Subcutaneous adipose tissue (tissue), 4 donors: ENCODE measurements around the gene PDE6A. TPM values are rescaled to one million over a fixed set of nuclear protein-coding genes. Genes with fewer than 3 reads are reported as not detected.

ENCODE experiments used
- total RNA-seq, 4 donors: library from RNA; depleted of rRNA; stranded (reverse); fragments of >200 nt; gene quantifications; one replicate each; pipeline ENCODE4 v1.1.0, GENCODE V29; 2016
- TF ChIP-seq, protein P1 (sequence below): fragments of 450-650 bp; IDR thresholded peaks from one replicate; pipeline ENCODE4 v1.5.1; 2016; ENCODE audit warnings: low read depth, mild to moderate bottlenecking, control low read depth, antibody characterized with exemption, moderate library complexity

The PDE6A gene
- total RNA-seq, 4 donors from 2014 or later: not detected

DNA sequence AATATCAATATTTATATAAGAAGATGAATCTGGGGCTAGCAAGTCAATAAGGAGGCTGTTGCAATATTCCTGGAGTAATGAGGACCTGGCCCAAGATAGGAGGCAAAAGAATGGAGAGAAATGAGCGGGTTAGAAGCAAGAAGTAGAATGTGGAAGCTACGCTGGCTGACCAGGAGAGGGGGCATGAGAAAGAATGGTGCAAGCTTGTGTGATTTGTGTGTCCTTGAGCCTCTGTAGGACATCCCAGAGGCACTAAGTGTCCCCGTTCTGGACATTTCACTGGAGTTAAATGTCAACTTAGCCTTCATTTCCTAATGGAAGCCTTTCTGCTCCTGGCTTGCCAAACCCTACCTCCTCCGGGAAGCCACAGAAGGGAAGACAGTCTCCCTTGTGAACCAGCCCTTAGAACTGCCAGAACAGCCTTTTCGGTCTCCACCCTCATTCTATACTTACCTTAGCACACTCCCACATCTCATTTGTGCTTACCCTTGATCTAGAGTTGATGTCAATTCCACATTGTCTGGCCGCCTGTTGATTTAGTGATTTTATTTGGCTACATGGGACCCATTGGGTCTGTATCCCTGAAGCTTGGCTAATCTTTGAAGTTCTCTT, 6.7 kb upstream of the PDE6A start:
- TF ChIP-seq, protein P1, sequence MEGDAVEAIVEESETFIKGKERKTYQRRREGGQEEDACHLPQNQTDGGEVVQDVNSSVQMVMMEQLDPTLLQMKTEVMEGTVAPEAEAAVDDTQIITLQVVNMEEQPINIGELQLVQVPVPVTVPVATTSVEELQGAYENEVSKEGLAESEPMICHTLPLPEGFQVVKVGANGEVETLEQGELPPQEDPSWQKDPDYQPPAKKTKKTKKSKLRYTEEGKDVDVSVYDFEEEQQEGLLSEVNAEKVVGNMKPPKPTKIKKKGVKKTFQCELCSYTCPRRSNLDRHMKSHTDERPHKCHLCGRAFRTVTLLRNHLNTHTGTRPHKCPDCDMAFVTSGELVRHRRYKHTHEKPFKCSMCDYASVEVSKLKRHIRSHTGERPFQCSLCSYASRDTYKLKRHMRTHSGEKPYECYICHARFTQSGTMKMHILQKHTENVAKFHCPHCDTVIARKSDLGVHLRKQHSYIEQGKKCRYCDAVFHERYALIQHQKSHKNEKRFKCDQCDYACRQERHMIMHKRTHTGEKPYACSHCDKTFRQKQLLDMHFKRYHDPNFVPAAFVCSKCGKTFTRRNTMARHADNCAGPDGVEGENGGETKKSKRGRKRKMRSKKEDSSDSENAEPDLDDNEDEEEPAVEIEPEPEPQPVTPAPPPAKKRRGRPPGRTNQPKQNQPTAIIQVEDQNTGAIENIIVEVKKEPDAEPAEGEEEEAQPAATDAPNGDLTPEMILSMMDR: no peak

DNA sequence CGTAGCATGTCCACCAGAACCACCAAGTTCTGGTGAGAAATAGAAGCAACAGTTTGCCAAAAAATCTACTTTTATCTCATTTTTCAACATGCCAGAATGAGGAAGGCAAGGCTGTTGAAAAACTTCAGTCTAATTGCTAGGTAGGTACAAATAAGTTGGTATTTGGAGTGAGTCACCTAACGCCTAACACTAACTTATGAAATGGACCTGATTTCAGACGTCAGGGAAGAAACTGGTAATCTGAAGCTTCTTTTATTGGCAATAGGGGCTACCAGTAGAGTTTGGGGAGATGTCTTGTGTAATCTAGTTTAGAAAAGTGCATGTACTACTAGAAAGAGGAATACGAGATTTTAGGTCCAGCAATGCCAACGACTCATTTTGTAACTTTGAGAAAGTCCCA, 4.4 kb upstream of the PDE6A start:
- TF ChIP-seq, protein P1: no peak

DNA sequence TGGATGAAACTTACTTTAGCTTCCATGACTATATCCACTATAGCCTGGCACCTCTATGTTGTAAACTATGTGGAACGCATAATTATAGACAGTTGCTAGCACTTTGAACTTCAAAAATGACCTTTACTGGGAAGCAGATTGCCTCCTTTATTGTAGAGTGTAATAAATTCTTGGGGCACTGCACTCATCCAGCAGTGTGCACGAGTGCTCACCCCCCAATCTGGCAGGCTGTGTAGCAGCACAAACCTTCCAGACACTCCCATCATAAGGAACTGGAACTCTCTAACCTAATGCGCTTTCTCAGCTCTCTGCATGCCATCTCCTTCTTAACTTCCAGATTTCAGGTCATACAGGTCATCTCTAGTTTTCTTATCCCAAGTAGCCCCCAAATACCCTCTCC, 1.5 kb upstream of the PDE6A start:
- TF ChIP-seq, protein P1: no peak

DNA sequence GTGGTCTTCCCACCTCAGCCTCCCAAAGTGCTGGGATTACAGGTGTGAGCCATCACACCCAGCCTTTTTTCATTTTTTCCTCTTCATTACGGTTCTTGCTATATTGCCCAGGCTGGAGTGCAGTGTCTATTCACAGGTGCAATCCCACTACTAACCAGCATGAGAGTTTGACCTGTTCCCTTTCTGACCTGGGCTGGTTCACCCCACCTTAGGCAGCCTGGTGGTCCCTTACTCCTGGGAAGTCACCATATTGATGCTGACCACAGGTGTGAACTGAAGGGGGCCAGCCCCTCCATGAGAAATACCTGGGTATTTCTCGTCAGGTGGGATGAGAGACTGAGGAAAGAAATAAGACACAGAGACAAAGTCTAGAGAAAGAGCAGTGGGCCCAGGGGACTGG, 2.4 kb downstream of the PDE6A start:
- TF ChIP-seq, protein P1: no peak

DNA sequence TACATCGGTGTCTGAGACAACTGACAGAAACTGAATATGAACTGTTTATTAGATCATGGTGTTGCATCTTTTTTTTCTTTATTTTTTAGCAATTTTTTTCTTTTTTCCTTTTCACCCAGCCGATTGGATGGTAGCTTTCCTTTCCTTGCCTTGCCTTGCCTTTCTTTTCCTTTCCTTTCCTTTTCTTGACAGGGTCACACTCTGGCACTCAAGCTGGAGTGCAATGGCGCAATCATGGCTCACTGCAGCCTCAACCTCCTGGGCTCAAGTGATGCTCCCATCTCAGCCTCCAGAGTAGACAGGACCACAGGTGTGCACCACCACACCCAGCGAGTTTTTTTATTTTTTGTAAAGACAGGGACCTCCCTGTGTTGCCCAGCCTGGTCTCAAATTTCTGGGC, 2.8 kb downstream of the PDE6A start:
- TF ChIP-seq, protein P1: no peak

DNA sequence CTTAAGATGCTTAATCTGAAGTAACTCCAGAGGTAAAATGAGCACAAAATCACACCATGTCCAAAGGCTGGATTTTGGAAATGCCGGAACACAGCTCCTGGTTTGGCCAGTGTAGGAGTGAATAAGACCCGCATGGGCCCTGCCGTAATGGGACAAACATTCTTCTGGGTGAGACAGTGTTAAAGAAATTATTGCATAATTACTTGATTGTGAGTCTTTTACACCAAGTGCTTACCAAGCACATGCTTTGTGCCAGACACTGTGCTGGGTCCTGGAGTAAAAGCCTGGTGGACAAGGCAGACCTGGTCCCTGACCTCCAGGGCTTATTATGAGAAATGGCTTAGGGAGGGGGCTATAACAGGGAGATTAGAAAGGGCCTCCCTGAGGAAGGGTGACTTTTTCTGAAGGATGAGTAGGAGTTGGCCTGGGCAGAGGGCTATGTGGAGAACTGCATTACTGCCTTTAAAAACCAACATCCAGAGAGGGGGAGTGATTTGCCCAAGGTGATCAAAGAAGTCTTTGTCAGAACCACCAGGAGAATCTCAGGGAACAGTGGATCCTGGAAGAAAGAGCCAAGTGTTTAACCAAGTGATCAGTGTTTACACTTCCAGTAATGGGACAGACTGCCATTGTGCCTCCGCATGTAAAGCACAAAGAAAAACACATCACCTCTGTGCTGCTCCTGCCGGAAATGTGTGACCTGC, 3.5 kb downstream of the PDE6A start:
- TF ChIP-seq, protein P1: no peak

DNA sequence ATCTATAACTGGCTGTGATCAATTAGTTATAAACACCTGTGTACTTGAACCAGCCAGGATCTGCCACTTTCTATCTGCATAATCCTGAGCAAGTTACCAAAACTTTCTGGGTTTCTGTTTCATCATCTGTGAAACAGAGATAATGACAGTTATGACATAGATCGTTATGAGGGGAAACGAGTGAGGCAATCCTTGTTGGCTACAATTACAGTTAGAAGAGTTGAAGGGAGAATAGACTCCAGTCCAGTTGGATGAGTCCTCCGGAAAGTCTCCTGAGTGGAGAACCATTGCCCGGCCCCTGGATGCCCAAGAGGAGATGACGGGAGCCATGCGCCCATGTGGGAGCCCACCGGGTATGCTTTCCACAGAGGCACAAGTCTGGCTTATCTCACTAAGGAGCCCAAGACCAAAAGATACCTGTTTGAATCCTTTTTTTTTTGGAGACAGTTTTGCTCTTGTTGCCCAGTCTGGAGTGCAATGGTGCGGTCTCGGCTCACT, 4.5 kb downstream of the PDE6A start:
- TF ChIP-seq, protein P1: no peak
